Femur (tissue), 1 donor: ENCODE measurements around the gene PALS2.

ENCODE experiments used
- DNase-seq: peaks from one replicate; pipeline ENCODE4 v3.0.0-alpha.2; 2017

PALS2 gene

GRCh38 chr7:24572997-24573553, at the start of gene PALS2:
PALS2 (plus strand) TSS chr7:24573452; CDS start chr7:24623668, 50,216 bp downstream.
- peak; percentile 88 for DNase-seq

GRCh38 chr7:24531255-24531654, 42.0 kb upstream of the PALS2 start:
- DNase-seq = no peak

GRCh38 chr7:24536682-24537081, 36.6 kb upstream of the PALS2 start:
- DNase-seq = no peak

- no peak for DNase-seq
Measured at GRCh38 chr7:24540956-24541355, 32.3 kb upstream of the PALS2 start.

- DNase-seq = no peak
Measured at GRCh38 chr7:24545215-24545614, 28.0 kb upstream of the PALS2 start.

GRCh38 chr7:24548390-24548789, 24.9 kb upstream of the PALS2 start:
- no peak for DNase-seq

GRCh38 chr7:24549991-24550390, 23.3 kb upstream of the PALS2 start:
- DNase-seq = no peak

GRCh38 chr7:24555184-24555583, 18.1 kb upstream of the PALS2 start:
- DNase-seq = no peak

- no peak for DNase-seq
Measured at GRCh38 chr7:24555719-24556118, 17.5 kb upstream of the PALS2 start.

GRCh38 chr7:24560772-24561171, 12.5 kb upstream of the PALS2 start:
- DNase-seq = no peak

- DNase-seq = no peak
Measured at GRCh38 chr7:24566274-24566673, 7.0 kb upstream of the PALS2 start.

GRCh38 chr7:24570983-24571382, 2.3 kb upstream of the PALS2 start:
- DNase-seq = no peak

GRCh38 chr7:24572016-24572392, 1.2 kb upstream of the PALS2 start:
- no peak for DNase-seq

- peak; percentile 60 for DNase-seq
Measured at GRCh38 chr7:24572393-24572996, 757 bp upstream of the PALS2 start.

- peak; percentile 66 for DNase-seq
Measured at GRCh38 chr7:24573554-24574338, 494 bp downstream of the PALS2 start.

GRCh38 chr7:24574386-24574785, 1.1 kb downstream of the PALS2 start:
- no peak for DNase-seq

- no peak for DNase-seq
Measured at GRCh38 chr7:24574950-24575349, 1.7 kb downstream of the PALS2 start.

- peak; percentile 57 for DNase-seq
Measured at GRCh38 chr7:24576171-24577025, 3.1 kb downstream of the PALS2 start.

GRCh38 chr7:24578052-24578451, 4.8 kb downstream of the PALS2 start:
- no peak for DNase-seq

- no peak for DNase-seq
Measured at GRCh38 chr7:24580283-24580946, 7.2 kb downstream of the PALS2 start.

- DNase-seq = no peak
Measured at GRCh38 chr7:24582166-24582565, 8.9 kb downstream of the PALS2 start.

GRCh38 chr7:24587853-24588252, 14.6 kb downstream of the PALS2 start:
- DNase-seq = no peak

GRCh38 chr7:24591152-24591551, 17.9 kb downstream of the PALS2 start:
- no peak for DNase-seq
